Measurements from ENCODE around the gene AASDHPPT. TPM values are rescaled to one million over a fixed set of nuclear protein-coding genes. Genes with fewer than 3 reads are reported as not detected.

The AASDHPPT gene
- polyA plus RNA-seq, 12 donors, result 38.9 to 76.7 (median 63.9) TPM; not detected in 1

Other genes with a start within 250 kb of the AASDHPPT start
- 10 to 100 TPM in 11 of 12 donors, not detected in 1; 15.0 to 33.8 (median 18.8) TPM for gene MSANTD4, start 55.4 kb upstream of the AASDHPPT start, polyA plus RNA-seq (ENCODE audit: insufficient read length in 12 of 12)
- 1 to 10 TPM in 11 of 12 donors, not detected in 1; 2.8 to 7.8 (median 5.5) TPM for gene KBTBD3, start 315 bp upstream of the AASDHPPT start, polyA plus RNA-seq (ENCODE audit: insufficient read length in 12 of 12)